Progenitor cell of endocrine pancreas (in vitro differentiated cells): Measurements from ENCODE around the gene TEX44. TPM values are rescaled to one million over a fixed set of nuclear protein-coding genes. Genes with fewer than 3 reads are reported as not detected.

Source experiments
- total RNA-seq: library from RNA; stranded (reverse); gene quantifications from 2 replicates; pipeline ENCODE4 v1.2.1, GENCODE V29; 2021

The TEX44 gene
- total RNA-seq, 1 donor from 2014 or later = not detected

Other genes starting within 250 kb of the TEX44 start
- gene B3GNT7, start 197.2 kb upstream of the TEX44 start, total RNA-seq = 6.5 and 7.6 TPM in 2 replicates
- 588 and 589 TPM in 2 replicates for gene NCL, start 128.4 kb upstream of the TEX44 start, total RNA-seq
- not detected in 2 replicates for gene NMUR1, start 62.4 kb upstream of the TEX44 start, total RNA-seq
- 1,066 and 1,116 TPM in 2 replicates for gene PTMA, start 115.7 kb downstream of the TEX44 start, total RNA-seq
- 21.9 and 23.3 TPM in 2 replicates for gene PDE6D, start 188.4 kb downstream of the TEX44 start, total RNA-seq
- 55.1 and 58.4 TPM in 2 replicates for gene COPS7B, start 193.6 kb downstream of the TEX44 start, total RNA-seq